NB4 (cell line): ENCODE measurements around the gene UNK.

Experiments
- DNase-seq: peaks from one replicate; pipeline ENCODE4 v3.0.0; 2010; ENCODE audit warnings: low read depth
- H3K4me3 ChIP-seq: one replicate; pipeline ENCODE4 v1.5.1; 2011; ENCODE audit warnings: mild to moderate bottlenecking, low read depth, low read length, moderate library complexity
- CTCF ChIP-seq: IDR thresholded peaks from one replicate; pipeline ENCODE4 v1.5.1; 2012; ENCODE audit warnings: low read depth, low read length
- MAX ChIP-seq: IDR thresholded peaks from 2 replicates; pipeline ENCODE4 v1.6.1; 2011; ENCODE audit warnings: low read depth, low read length
- MYC ChIP-seq: IDR thresholded peaks from 2 replicates; pipeline ENCODE4 v1.6.1; 2011; ENCODE audit warnings: low read depth, low read length
- POLR2A ChIP-seq: IDR thresholded peaks from 2 replicates; pipeline ENCODE4 v1.6.1; 2011; ENCODE audit warnings: mild to moderate bottlenecking; ENCODE audit not compliant: insufficient read length; ENCODE audit errors: extremely low read depth

The UNK gene

GRCh38 chr17:75827308-75828075 lies 42.9 kb downstream of the UNK start:
- peak; percentile 60 for DNase-seq
- no peak overlapping the region for H3K4me3 ChIP-seq
- peak; percentile 42 for TF ChIP-seq CTCF
- no peak for TF ChIP-seq POLR2A
- no peak for TF ChIP-seq MAX

- H3K4me3 ChIP-seq, result no peak overlapping the region
- DNase-seq, result no peak
- no peak for TF ChIP-seq CTCF
- no peak for TF ChIP-seq POLR2A
- TF ChIP-seq MAX, result no peak
- TF ChIP-seq MYC, result no peak
Measured at GRCh38 chr17:75828076-75828400, 43.4 kb downstream of the UNK start.

- no peak for TF ChIP-seq MYC
- no peak for TF ChIP-seq POLR2A
- DNase-seq, result no peak
- H3K4me3 ChIP-seq, result no peak overlapping the region
Measured at GRCh38 chr17:75828741-75829140, 44.1 kb downstream of the UNK start.

- H3K4me3 ChIP-seq, result no peak overlapping the region
- no peak for TF ChIP-seq CTCF
- TF ChIP-seq POLR2A, result no peak
- TF ChIP-seq MYC, result no peak
- no peak for TF ChIP-seq MAX
- no peak for DNase-seq
Measured at GRCh38 chr17:75829747-75830146, 45.1 kb downstream of the UNK start.

- H3K4me3 ChIP-seq, result no peak overlapping the region
- no peak for DNase-seq
- TF ChIP-seq POLR2A (no peak), MAX (no peak), CTCF (peak; percentile 55)
Measured at GRCh38 chr17:75830164-75831031, 45.8 kb downstream of the UNK start.

GRCh38 chr17:75831032-75831571 lies 46.5 kb downstream of the UNK start:
- DNase-seq, result no peak
- TF ChIP-seq MYC (no peak), MAX (no peak), CTCF (no peak), POLR2A (no peak)
- H3K4me3 ChIP-seq, result no peak overlapping the region
